Fibroblast of lung (primary cell): Measurements from ENCODE around the gene MUS81. TPM values are rescaled to one million over a fixed set of nuclear protein-coding genes. Genes with fewer than 3 reads are reported as not detected.
A peak's percentile ranks its signal among the peaks of the same experiment; 100 is the strongest.

Experiments
- DNase-seq, 2 donors: peaks; one replicate each; pipeline versions ENCODE4 v3.0.0 to v3.0.0-alpha.2; 2010; ENCODE audit warnings: low read depth in 2 of 2
- H2AFZ ChIP-seq: 2 replicates; pipeline ENCODE4 v1.5.1; 2012; ENCODE audit warnings: low read length, control low read depth, inconsistent platforms
- H3K27ac ChIP-seq: 2 replicates; pipeline ENCODE4 v1.5.1; 2011; ENCODE audit warnings: low read length, control low read depth; ENCODE audit not compliant: insufficient read depth
- H3K27me3 ChIP-seq: 2 replicates; pipeline ENCODE4 v1.5.1; 2011; ENCODE audit warnings: mild to moderate bottlenecking, low read length; ENCODE audit not compliant: control insufficient read depth, insufficient read depth
- H3K36me3 ChIP-seq: 2 replicates; pipeline ENCODE4 v1.5.1; 2011; ENCODE audit warnings: low read length; ENCODE audit not compliant: control insufficient read depth, insufficient read depth
- H3K4me1 ChIP-seq: 2 replicates; pipeline ENCODE4 v1.5.1; 2011; ENCODE audit warnings: low read length; ENCODE audit not compliant: control insufficient read depth, insufficient read depth; ENCODE audit errors: extremely low read depth
- H3K4me2 ChIP-seq: 2 replicates; pipeline ENCODE4 v1.5.1; 2011; ENCODE audit warnings: low read length, control low read depth; ENCODE audit not compliant: insufficient read depth; ENCODE audit errors: extremely low read depth
- H3K4me3 ChIP-seq, 4 experiments: fragments of 200-600 bp in 1 of 4; sonication (generic) in 1 of 4; replicated peaks in 1 of 4; 2 replicates each; pipeline ENCODE4 v1.5.1; 2011 to 2016; ENCODE audit warnings: low read length in 4 of 4, low read depth in 3 of 4, mild to moderate bottlenecking in 3 of 4, control low read depth in 2 of 4, inconsistent platforms in 1 of 4, mixed read lengths in 1 of 4; ENCODE audit not compliant: insufficient read depth in 1 of 4; ENCODE audit errors: control extremely low read depth in 1 of 4
- H3K79me2 ChIP-seq: 2 replicates; pipeline ENCODE4 v1.5.1; 2012; ENCODE audit warnings: mild to moderate bottlenecking, low read length, inconsistent platforms; ENCODE audit not compliant: control insufficient read depth, insufficient read depth
- H3K9ac ChIP-seq: 2 replicates; pipeline ENCODE4 v1.5.1; 2011; ENCODE audit warnings: mild to moderate bottlenecking, low read length, control low read depth; ENCODE audit not compliant: insufficient read depth
- H3K9me3 ChIP-seq: 2 replicates; pipeline ENCODE4 v1.5.1; 2012; ENCODE audit warnings: low read depth, low read length; ENCODE audit not compliant: control insufficient read depth, insufficient read depth
- H4K20me1 ChIP-seq: 2 replicates; pipeline ENCODE4 v1.5.1; 2011; ENCODE audit warnings: low read length; ENCODE audit not compliant: control insufficient read depth, insufficient read depth; ENCODE audit errors: extremely low read depth
- EZH2 ChIP-seq: IDR thresholded peaks from 2 replicates; pipeline ENCODE4 v1.5.1; 2012; ENCODE audit warnings: low read length, control low read depth, mild to moderate bottlenecking; ENCODE audit errors: missing control alignments
- polyA plus RNA-seq, 2 donors: library from polyadenylated mRNA; depleted of rRNA in 1 of 2; stranded (reverse) in 1 of 2; unstranded in 1 of 2; fragments of >200 nt; gene quantifications; 2 replicates each; pipeline ENCODE4 v1.2.1, GENCODE V29; 2011 to 2012; ENCODE audit warnings: missing spikeins in 1 of 2
- total RNA-seq: library from RNA; depleted of rRNA; stranded (reverse); fragments of >200 nt; gene quantifications from 2 replicates; pipeline ENCODE4 v1.2.1, GENCODE V29; 2014
- TF ChIP-seq, protein P1 (sequence below), 2 donors: IDR thresholded peaks in 1 of 2; conservative IDR thresholded peaks in 1 of 2; 1 replicate in 1 of 2; 2 replicates in 1 of 2; pipeline ENCODE4 v1.5.1; 2011 to 2012; ENCODE audit warnings: low read length in 2 of 2, control low read depth in 1 of 2, inconsistent platforms in 1 of 2, low read depth in 1 of 2, mild to moderate bottlenecking in 1 of 2

Gene MUS81
- total and polyA plus RNA-seq, 2 donors (not counting 1 experiment from before 2014, with no cell fraction given) = 23.6 to 56.8 TPM

DNA sequence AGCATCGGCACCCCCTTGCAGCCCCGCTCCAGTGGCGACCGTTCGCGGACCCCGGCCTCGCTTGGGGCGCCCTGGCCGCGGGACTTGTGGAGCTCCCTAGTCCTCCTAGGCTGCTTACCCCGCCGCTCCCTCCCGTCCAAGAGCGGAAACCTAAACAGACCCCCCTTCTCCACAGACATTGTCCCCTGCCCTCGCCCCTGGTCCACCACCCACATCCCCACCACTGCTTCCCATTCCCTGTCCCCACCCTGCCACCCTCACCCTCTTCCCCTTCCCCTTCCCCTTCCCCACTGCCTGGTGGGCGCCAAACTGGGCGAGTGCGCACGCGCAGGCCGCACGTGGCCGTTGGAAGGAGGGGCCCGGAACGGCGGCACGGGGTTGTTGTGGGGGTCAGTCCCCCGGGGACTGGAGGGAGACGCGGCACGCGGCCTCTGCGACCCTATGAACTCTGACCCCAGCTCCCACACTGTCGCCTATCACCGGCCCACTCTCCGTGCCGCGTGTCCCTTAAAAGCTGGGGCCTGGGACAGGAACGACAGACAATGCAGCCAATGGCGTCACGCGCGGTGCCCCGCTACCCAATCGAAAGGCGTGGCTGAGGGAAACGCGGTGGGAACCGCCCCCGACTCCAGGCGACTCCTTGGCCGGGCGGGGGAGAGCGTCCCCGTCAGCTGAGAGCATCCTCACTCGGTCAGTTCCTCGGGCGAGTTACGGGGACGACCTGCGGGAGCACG, 26.8 kb upstream of the MUS81 start, which contains the start of gene SNX32:
Gene SNX32, plus strand, starts transcription at position 667 of the 734 bp plus-strand sequence. CDS start 103 bp downstream, outside the sequence.
- Histone ChIP-seq H4K20me1 (no peaks in the 10 kb centered on the region), H3K4me3 (peak within 1 kb of the TSS; percentile 24 to 74 (median 56)), H3K27ac (no peak within 1 kb of the TSS), H3K4me2 (peak within 1 kb of the TSS; percentile 68), H3K4me1 (peaks cover 5% of the 10 kb centered on the region), H3K27me3 (peaks cover 22% of the 10 kb centered on the region), H3K9ac (peak within 1 kb of the TSS; percentile 24), H3K36me3 (no peaks in the 10 kb centered on the region), H2AFZ (peak within 1 kb of the TSS; percentile 83), H3K79me2 (no peaks in the 10 kb centered on the region), H3K9me3 (no peaks in the 10 kb centered on the region)
- TF ChIP-seq, protein P1, sequence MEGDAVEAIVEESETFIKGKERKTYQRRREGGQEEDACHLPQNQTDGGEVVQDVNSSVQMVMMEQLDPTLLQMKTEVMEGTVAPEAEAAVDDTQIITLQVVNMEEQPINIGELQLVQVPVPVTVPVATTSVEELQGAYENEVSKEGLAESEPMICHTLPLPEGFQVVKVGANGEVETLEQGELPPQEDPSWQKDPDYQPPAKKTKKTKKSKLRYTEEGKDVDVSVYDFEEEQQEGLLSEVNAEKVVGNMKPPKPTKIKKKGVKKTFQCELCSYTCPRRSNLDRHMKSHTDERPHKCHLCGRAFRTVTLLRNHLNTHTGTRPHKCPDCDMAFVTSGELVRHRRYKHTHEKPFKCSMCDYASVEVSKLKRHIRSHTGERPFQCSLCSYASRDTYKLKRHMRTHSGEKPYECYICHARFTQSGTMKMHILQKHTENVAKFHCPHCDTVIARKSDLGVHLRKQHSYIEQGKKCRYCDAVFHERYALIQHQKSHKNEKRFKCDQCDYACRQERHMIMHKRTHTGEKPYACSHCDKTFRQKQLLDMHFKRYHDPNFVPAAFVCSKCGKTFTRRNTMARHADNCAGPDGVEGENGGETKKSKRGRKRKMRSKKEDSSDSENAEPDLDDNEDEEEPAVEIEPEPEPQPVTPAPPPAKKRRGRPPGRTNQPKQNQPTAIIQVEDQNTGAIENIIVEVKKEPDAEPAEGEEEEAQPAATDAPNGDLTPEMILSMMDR (conservative IDR thresholded peaks at IDR 0.05 in 1 of 2, IDR thresholded peaks at IDR 0.05 in 1 of 2; ENCODE audit: low read depth in 1 of 2, low read length in 2 of 2) = no peak
- TF ChIP-seq EZH2 = no peak
- peak; percentile 88 to 93 for DNase-seq

DNA sequence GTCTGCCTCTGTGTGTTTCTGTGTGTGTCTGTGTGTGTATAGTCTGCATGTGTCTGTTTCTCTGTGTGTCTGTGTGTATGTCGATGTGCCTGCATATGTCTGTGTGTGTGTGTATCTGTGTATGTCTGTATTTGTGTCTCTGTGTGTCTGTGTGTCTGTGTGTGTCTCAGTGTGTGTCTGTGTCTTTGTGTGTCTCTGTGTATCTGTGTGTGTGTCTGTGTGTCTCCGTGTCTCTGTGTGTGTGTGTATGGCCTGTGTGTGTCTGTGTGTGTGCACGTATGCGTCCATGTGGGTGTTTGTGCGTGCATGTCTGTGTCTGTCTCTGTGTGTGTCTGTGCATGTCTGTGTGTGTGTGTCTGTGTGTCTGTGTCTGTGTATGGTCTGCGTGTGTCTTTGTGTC, 26.0 kb upstream of the MUS81 start:
- DNase-seq = no peak
- Histone ChIP-seq H3K79me2 (no peaks in the 10 kb centered on the region), H3K4me1 (peaks cover 5% of the 10 kb centered on the region), H3K27ac (no peak overlapping the region), H3K9ac (no peak overlapping the region), H3K27me3 (peaks cover 20% of the 10 kb centered on the region), H3K36me3 (no peaks in the 10 kb centered on the region), H3K4me2 (peak overlapping the region; percentile 68), H3K4me3 (peak overlapping the region; percentile 24 to 74 (median 56)), H3K9me3 (no peaks in the 10 kb centered on the region), H4K20me1 (no peaks in the 10 kb centered on the region), H2AFZ (peak overlapping the region; percentile 49)
- TF ChIP-seq EZH2 = no peak
- TF ChIP-seq, protein P1 (conservative IDR thresholded peaks at IDR 0.05 in 1 of 2, IDR thresholded peaks at IDR 0.05 in 1 of 2; ENCODE audit: low read depth in 1 of 2, low read length in 2 of 2) = no peak

DNA sequence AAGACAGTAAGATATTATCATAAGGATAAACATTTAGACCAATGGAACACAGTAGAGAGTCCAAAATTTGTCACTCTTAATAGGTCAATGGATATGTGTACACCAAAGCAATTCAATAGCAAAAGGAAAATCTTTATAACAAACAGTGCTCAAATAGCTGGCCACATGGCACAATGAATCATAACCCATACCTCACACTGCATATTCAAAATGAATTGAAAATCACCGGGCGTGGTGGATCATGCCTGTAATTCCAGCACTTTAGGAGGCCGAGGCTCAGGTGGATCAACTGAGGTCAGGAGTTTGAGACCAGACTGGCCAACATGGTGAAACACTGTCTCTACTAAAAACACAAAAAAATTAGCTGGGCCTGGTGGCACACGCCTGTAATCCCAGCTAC, 18.1 kb upstream of the MUS81 start:
- Histone ChIP-seq H2AFZ (no peak overlapping the region), H3K27ac (no peak overlapping the region), H3K9me3 (no peaks in the 10 kb centered on the region), H3K79me2 (no peaks in the 10 kb centered on the region), H3K36me3 (no peaks in the 10 kb centered on the region), H3K4me2 (no peak overlapping the region), H3K4me1 (no peaks in the 10 kb centered on the region), H3K4me3 (no peak overlapping the region), H3K27me3 (no peaks in the 10 kb centered on the region), H3K9ac (no peak overlapping the region), H4K20me1 (no peaks in the 10 kb centered on the region)
- no peak for DNase-seq
- TF ChIP-seq, protein P1 (conservative IDR thresholded peaks at IDR 0.05 in 1 of 2, IDR thresholded peaks at IDR 0.05 in 1 of 2; ENCODE audit: low read depth in 1 of 2, low read length in 2 of 2) = no peak
- no peak for TF ChIP-seq EZH2
